Left hindlimb (tissue), 1 donor: ENCODE measurements around the gene CKMT2.

Source experiments
- DNase-seq: peaks from one replicate; pipeline ENCODE4 v3.0.0-alpha.2; 2018

The CKMT2 gene

GRCh38 chr5:81233080-81233634, at the start of gene CKMT2:
TSS of gene CKMT2 (plus strand) at chr5:81233322. CDS start at chr5:81251133, 17,811 bp downstream.
- peak; percentile 80 for DNase-seq

GRCh38 chr5:81183811-81184748, 49.0 kb upstream of the CKMT2 start:
- DNase-seq = no peak

- DNase-seq = no peak
Observed at GRCh38 chr5:81184749-81185110, 48.4 kb upstream of the CKMT2 start.

GRCh38 chr5:81187885-81188284, 45.2 kb upstream of the CKMT2 start:
- DNase-seq = no peak

GRCh38 chr5:81188962-81189361, 44.2 kb upstream of the CKMT2 start:
- no peak for DNase-seq

GRCh38 chr5:81189875-81190498, 43.1 kb upstream of the CKMT2 start:
- no peak for DNase-seq

- no peak for DNase-seq
Observed at GRCh38 chr5:81191726-81192372, 41.3 kb upstream of the CKMT2 start.

GRCh38 chr5:81192373-81192750, 40.8 kb upstream of the CKMT2 start:
- DNase-seq = no peak

- peak; percentile 87 for DNase-seq
Observed at GRCh38 chr5:81194633-81195334, 38.3 kb upstream of the CKMT2 start.

- no peak for DNase-seq
Observed at GRCh38 chr5:81195335-81195929, 37.7 kb upstream of the CKMT2 start.

- no peak for DNase-seq
Observed at GRCh38 chr5:81202655-81203054, 30.5 kb upstream of the CKMT2 start.

- no peak for DNase-seq
Observed at GRCh38 chr5:81203729-81204128, 29.4 kb upstream of the CKMT2 start.

- DNase-seq = no peak
Observed at GRCh38 chr5:81204205-81204604, 28.9 kb upstream of the CKMT2 start.

GRCh38 chr5:81205058-81205457, 28.1 kb upstream of the CKMT2 start:
- DNase-seq = no peak

- no peak for DNase-seq
Observed at GRCh38 chr5:81207009-81207408, 26.1 kb upstream of the CKMT2 start.

GRCh38 chr5:81208904-81209303, 24.2 kb upstream of the CKMT2 start:
- DNase-seq = no peak

GRCh38 chr5:81209386-81209785, 23.7 kb upstream of the CKMT2 start:
- no peak for DNase-seq

- no peak for DNase-seq
Observed at GRCh38 chr5:81209869-81210493, 23.1 kb upstream of the CKMT2 start.

GRCh38 chr5:81212211-81212751, 20.8 kb upstream of the CKMT2 start:
- DNase-seq = no peak

GRCh38 chr5:81213070-81213469, 20.1 kb upstream of the CKMT2 start:
- DNase-seq = no peak

- no peak for DNase-seq
Observed at GRCh38 chr5:81214848-81215247, 18.3 kb upstream of the CKMT2 start.

- no peak for DNase-seq
Observed at GRCh38 chr5:81216152-81216551, 17.0 kb upstream of the CKMT2 start.
